Midbrain (tissue), 1 donor: ENCODE data around the gene TCEA3.
"Not testable (repeated sequence)": the region's sequence is repeated elsewhere in the genome, so short reads cannot be mapped to it uniquely, and the experiment has no call there.

Source experiments
- DNase-seq: peaks from one replicate; lab custom pipeline; 2025; lab: John Stamatoyannopoulos, UW

TCEA3 gene

GRCh38 chr1:23392125-23392855 is 32.3 kb downstream of the TCEA3 start:
- DNase-seq, result no peak

- DNase-seq, result no peak
Observed at GRCh38 chr1:23389837-23390321, 34.7 kb downstream of the TCEA3 start.

- no peak for DNase-seq
Observed at GRCh38 chr1:23387494-23387893, 37.1 kb downstream of the TCEA3 start.

GRCh38 chr1:23385119-23385621 is 39.4 kb downstream of the TCEA3 start:
- DNase-seq, result no peak

- DNase-seq, result no peak
Observed at GRCh38 chr1:23384312-23385058, 40.1 kb downstream of the TCEA3 start.

- no peak for DNase-seq
Observed at GRCh38 chr1:23383577-23384311, 40.8 kb downstream of the TCEA3 start.

GRCh38 chr1:23381233-23381885 is 43.2 kb downstream of the TCEA3 start:
- no peak for DNase-seq

- DNase-seq, result no peak
Observed at GRCh38 chr1:23380719-23381118, 43.8 kb downstream of the TCEA3 start.

- not testable (repeated sequence) for DNase-seq
Observed at GRCh38 chr1:23380236-23380635, 44.3 kb downstream of the TCEA3 start.

- no peak for DNase-seq
Observed at GRCh38 chr1:23376890-23377811, 47.4 kb downstream of the TCEA3 start.

- not testable (repeated sequence) for DNase-seq
Observed at GRCh38 chr1:23374079-23374735, 50.3 kb downstream of the TCEA3 start.

GRCh38 chr1:23371987-23372880 is 52.3 kb downstream of the TCEA3 start:
- DNase-seq, result no peak

- no peak for DNase-seq
Observed at GRCh38 chr1:23370709-23371584, 53.6 kb downstream of the TCEA3 start.

GRCh38 chr1:23370330-23370708 is 54.2 kb downstream of the TCEA3 start:
- DNase-seq, result no peak

GRCh38 chr1:23369335-23370013 is 55.1 kb downstream of the TCEA3 start, which contains the start of gene ZNF436:
TSS of gene ZNF436 (minus strand) at chr1:23369836. CDS start at chr1:23368005, 1,831 bp downstream.
- peak; percentile 57 for DNase-seq

GRCh38 chr1:23368562-23369334 is 55.8 kb downstream of the TCEA3 start:
- DNase-seq, result peak; percentile 92
